HG03095 (cell line): ENCODE data around the gene FAR2.

Experiments
- ATAC-seq: cut with Tn5 transposase; IDR thresholded peaks from one replicate; pipeline ENCODE4 v1.9.1; 2021; ENCODE audit warnings: moderate library complexity; ENCODE audit not compliant: unreplicated experiment

FAR2 gene

DNA sequence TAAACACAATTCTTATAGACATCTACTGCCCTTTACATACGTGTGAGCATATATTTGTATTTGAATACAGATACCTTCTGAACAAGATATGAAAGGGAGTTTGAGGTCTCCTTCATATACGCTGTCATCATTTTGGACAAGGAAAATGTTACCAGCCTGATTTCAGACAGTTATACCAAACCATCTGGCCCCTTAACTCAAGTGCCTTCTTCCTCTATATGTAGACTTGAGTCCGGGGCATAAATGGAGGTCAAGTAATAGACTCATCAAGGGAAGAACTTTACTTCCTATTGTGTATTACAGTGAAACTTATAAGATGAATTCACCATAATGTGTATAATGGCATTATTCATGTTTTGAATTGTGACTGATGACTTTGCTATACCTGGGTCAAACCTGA lies 52.2 kb downstream of the FAR2 start:
- ATAC-seq: no peak

- ATAC-seq: no peak
These were observed 52.7 kb downstream of the FAR2 start for GRCh38 chr12:29201746-29202145.

DNA sequence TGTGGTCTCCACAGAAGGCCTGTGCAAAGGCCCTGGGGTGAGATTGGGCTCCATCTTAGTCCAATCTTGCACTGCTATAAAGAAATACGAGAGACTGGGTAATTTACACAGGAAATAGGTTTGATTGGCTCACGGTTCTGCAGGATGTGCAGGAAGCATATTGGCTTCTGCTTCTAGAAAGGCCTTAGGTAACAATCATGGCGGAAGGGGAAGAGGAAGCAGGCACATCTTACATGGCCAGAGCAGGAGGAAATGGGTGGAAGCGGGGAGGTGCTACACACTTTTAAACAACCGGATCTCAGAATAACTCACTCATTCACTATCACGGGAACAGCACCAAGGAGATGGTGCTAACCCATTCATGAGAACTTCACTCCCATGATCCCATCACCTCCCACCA lies 55.4 kb downstream of the FAR2 start:
- ATAC-seq: no peak

GRCh38 chr12:29207120-29207519 lies 58.0 kb downstream of the FAR2 start:
- no peak for ATAC-seq

GRCh38 chr12:29208060-29208459 lies 59.0 kb downstream of the FAR2 start:
- ATAC-seq: no peak

DNA sequence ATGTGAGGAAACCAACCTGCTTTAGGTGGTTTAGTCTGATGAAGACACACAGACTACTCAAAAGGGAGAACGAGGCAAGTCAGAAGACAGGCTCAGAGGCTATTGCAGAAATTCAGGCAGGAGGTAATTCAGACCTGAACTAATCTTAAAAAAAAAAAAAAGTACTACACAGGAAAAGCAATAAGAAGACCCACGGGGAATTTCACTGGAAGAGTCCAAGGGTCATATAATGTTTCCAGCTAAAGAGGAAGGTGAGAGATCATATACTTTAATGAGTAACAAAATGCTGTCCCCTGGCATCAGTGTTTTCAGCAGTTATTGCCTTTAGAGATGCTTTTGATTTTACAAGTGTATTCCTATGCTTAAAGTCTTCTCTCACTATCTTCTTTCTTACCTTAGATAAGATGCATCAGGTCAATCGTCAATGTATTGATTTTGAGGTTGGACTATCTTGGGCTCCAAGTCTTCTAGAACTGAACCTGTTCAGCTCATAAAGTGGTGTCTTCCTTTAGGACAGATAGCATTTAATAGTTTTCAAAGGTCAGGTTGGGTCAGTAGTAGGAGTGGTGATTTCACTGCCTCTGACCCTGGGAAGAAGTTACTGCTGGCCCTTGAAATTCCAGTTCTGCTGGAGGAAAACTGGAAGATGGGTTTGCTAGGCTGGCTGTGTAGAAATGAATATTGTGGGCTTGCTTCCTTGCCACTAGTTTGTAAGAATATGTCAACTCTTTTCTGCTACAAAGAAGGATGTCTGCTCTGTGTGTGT lies 60.0 kb downstream of the FAR2 start:
- ATAC-seq: no peak

DNA sequence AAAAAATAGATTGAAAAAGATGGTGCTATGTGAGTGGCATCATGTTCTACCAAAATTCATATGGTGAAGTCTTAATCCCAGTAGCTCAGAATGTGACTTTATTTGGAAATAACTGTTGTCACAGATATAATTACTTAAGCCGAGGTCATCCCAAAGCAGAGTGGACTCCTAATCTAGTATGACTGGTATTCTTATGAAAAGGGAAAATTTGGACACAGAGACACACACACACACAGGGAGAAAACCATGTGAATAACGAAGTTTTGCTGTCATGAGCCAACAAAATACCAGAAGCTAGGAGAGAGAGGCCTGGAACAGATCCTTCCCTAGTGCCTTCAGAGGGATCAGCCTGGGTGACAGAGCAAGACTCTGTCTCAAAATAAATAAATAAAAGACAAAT lies 62.6 kb downstream of the FAR2 start:
- ATAC-seq: no peak

GRCh38 chr12:29212682-29213403 lies 63.8 kb downstream of the FAR2 start:
- ATAC-seq: no peak

DNA sequence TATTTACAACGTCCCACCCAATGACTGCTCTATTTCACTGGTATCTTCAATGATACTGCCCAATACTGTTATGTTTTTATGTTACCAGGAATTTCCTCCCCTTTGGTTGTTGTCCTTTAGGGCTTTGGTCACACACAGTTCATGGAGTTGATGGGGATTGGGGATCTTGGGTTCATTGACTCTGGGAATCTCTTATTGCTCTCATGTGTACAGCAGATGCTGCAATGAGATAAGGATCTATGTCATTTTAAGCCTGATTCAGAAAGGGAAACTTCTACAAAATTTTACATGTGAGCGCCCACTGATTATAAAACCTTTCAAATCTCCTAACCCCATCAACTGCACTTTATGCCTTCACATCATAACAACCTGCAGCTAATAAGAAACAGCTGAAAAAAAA lies 67.2 kb downstream of the FAR2 start:
- ATAC-seq: no peak

GRCh38 chr12:29216797-29217575 lies 67.9 kb downstream of the FAR2 start:
- no peak for ATAC-seq

GRCh38 chr12:29220632-29221336 lies 71.7 kb downstream of the FAR2 start:
- ATAC-seq: no peak

GRCh38 chr12:29222200-29222599 lies 73.1 kb downstream of the FAR2 start:
- ATAC-seq: no peak

DNA sequence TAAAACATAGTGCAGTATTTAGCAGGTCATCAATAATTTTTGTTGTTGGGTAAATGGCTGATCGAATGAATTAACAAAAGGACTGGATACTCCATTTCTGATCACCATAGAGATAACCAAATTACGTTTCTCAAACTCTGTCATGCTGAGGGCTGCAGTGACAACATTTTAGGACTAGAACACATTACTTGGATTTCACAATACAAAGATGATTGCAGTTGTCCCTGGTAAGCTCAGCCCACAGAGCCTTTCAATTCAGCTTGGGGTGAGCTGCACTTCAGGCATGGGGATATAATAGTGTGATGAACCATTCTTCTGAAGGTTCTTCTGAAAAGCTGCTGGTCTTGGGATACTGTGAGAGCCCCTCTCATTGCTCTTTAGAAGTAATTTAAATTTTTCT lies 74.3 kb downstream of the FAR2 start:
- ATAC-seq: no peak

GRCh38 chr12:29223956-29224543 lies 75.0 kb downstream of the FAR2 start:
- ATAC-seq: no peak

- no peak for ATAC-seq
These were observed 75.5 kb downstream of the FAR2 start for GRCh38 chr12:29224572-29224971.

DNA sequence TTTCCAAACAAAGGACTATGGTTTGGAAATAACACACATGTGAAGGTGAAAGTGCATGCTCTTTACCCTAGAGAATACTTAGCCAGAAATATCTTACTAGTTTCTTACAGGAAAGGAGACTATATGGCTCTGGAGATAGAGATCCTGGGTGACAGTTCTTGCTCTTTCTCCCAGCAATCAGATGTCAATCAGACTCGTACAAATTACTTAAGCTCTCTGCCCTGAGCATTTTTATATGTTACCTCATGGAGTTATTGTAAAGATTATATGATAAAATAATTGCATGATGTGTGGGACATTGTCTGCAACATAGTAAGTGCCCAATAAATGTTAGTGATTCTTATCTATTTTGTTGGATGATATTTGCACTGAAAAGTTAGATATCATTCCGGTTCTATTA lies 76.8 kb downstream of the FAR2 start:
- ATAC-seq: no peak

DNA sequence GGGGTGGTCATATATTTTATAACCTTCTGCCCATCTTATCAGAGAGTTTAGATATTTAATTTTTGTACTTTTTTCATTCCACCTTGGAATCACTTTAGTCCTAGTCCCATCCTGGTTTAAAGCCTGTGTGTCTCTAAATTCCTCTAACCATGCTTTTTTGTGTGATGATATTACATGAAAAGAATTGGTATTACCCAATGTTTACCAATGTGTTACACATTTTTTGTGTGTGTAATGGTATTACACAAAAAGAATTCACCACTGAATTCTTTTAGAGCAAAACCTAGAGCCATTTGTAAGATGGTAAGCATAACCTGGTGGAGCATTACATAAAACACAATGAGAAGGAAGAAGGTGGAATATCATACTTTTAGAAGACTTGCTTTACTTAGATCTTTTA lies 77.5 kb downstream of the FAR2 start:
- no peak for ATAC-seq

GRCh38 chr12:29228474-29229157 lies 79.5 kb downstream of the FAR2 start:
- no peak for ATAC-seq

DNA sequence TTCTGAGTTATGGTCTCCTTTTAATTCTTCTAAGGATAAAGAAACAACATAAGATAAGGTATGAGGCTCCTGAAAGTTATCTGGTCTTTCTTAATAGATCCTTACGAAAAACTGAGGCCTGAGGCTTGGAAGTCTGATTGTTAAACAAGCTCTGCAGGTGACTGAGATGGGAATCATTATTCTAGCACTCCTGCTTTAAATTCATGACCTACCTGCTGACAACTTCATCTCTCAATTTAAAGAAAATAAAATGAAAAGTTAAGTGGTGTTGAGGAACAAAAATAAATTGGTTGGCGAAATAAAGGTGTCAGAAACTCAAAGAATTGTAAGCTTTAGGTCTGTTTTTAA lies 80.1 kb downstream of the FAR2 start:
- ATAC-seq: no peak

DNA sequence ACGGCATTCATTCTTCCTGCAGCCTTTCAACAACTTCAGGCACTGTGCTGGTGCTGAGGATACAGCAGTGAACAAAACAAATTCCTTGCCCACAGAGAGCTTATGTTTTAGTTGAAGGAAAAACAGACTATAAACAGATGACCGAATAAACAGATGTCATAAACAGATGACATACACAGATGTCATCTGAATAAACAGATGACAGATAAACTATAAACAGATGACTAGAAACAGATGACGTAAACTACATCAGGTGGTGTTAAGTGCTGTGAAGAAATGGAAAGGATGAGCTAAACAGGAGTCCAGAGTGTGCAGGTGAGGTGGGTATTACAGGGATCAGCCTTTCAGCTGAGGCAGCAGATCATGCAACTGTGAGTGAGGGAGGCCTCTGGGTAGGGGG lies 80.9 kb downstream of the FAR2 start:
- no peak for ATAC-seq
